Osteoblast (primary cell): ENCODE data around the gene LAMB2. TPM values are rescaled to one million over a fixed set of nuclear protein-coding genes. Genes with fewer than 3 reads are reported as not detected.

ENCODE experiments used
- DNase-seq: peaks from one replicate; pipeline ENCODE4 v3.0.0; 2011; ENCODE audit warnings: low spot score, mixed read lengths; ENCODE audit not compliant: insufficient read length; ENCODE audit errors: missing footprints
- H2AFZ ChIP-seq: 2 replicates; pipeline ENCODE4 v1.6.0; 2011; ENCODE audit warnings: mild to moderate bottlenecking, low read length
- H3K27ac ChIP-seq: 2 replicates; pipeline ENCODE4 v1.5.1; 2011; ENCODE audit warnings: mild to moderate bottlenecking, low read depth, low read length, moderate library complexity
- H3K27me3 ChIP-seq: 2 replicates; pipeline ENCODE4 v1.6.0; 2012; ENCODE audit warnings: mild to moderate bottlenecking, control low read depth, inconsistent platforms, low read length, moderate library complexity; ENCODE audit not compliant: insufficient read depth
- H3K36me3 ChIP-seq: 2 replicates; pipeline ENCODE4 v1.5.1; 2011; ENCODE audit warnings: mild to moderate bottlenecking, low read length, control low read depth, moderate library complexity; ENCODE audit not compliant: insufficient read depth
- H3K4me1 ChIP-seq: 2 replicates; pipeline ENCODE4 v1.5.1; 2011; ENCODE audit warnings: mild to moderate bottlenecking, low read length, control low read depth, moderate library complexity; ENCODE audit not compliant: insufficient read depth
- H3K4me2 ChIP-seq: 2 replicates; pipeline ENCODE4 v1.6.0; 2011; ENCODE audit warnings: mild to moderate bottlenecking, low read length; ENCODE audit not compliant: insufficient read depth
- H3K4me3 ChIP-seq: fragments of 200-600 bp; sonication (generic); 3 replicates; pipeline ENCODE4 v1.5.1; 2012; ENCODE audit warnings: mild to moderate bottlenecking, low read length, inconsistent platforms; ENCODE audit not compliant: insufficient read depth
- H3K79me2 ChIP-seq: 2 replicates; pipeline ENCODE4 v1.6.0; 2012; ENCODE audit warnings: mild to moderate bottlenecking, low read length, control low read depth, inconsistent platforms; ENCODE audit not compliant: insufficient read depth
- H3K9me3 ChIP-seq: 2 replicates; pipeline ENCODE4 v1.5.1; 2011; ENCODE audit warnings: low read depth, low read length, control low read depth
- H4K20me1 ChIP-seq: 2 replicates; pipeline ENCODE4 v1.6.0; 2012; ENCODE audit warnings: mild to moderate bottlenecking, low read length, control low read depth; ENCODE audit not compliant: insufficient read depth
- total RNA-seq: library from RNA; depleted of rRNA; stranded (reverse); fragments of >200 nt; gene quantifications from 2 replicates; pipeline ENCODE4 v1.2.3, GENCODE V29; 2012
- TF ChIP-seq, protein P1 (sequence below): IDR thresholded peaks from 2 replicates; pipeline ENCODE4 v1.5.1; 2011; ENCODE audit warnings: mild to moderate bottlenecking, low read depth, low read length, moderate library complexity; ENCODE audit errors: extremely low read depth

LAMB2 gene
- total RNA-seq, 1 donor = 450 TPM

DNA sequence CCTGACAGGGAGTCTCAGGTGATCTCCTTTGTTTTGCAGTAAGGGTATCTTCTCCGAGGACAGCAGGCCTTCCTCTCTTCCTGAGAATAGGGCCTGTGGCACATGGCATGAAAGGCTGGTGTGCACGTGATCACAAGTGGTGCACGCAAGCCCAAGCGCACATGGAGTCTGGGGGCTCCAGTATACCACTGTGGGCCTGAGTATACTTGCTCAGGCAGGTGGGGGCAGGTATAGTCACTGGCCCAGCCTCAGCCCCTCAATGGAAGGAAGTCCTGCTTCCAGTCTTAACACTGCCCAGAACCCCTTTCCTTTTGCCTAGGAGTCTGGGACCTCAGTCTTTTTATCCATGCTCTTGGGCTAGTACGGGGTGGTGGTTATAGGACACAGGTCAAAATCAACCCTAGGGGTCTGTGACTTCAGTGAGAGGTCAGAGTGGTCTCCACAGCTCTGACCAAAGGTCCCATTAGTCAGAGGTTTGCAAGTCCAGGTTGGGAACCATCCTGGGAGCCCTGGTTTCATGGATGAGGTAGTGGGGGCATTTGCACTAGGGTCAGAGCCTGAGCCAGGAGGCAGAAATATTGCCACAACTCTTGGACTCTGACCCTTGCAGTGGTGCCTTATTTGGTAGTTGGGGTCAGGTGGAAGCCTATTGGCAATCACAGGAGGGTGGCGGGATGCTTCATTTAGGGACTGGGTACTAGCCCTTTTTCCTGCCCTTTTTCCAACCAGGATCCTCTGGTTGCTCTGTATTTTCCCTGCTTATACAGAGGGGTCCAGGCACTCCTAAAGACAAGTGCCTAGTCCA lies 34.1 kb upstream of the LAMB2 start:
- Histone ChIP-seq H3K4me3 (peak overlapping the region; percentile 87), H3K9me3 (no peaks in the 10 kb centered on the region), H3K27ac (peak overlapping the region; percentile 49), H2AFZ (peak overlapping the region; percentile 100), H3K4me2 (peak overlapping the region; percentile 82), H3K36me3 (peaks cover 16% of the 10 kb centered on the region), H3K27me3 (no peaks in the 10 kb centered on the region), H3K79me2 (peaks cover 42% of the 10 kb centered on the region), H3K4me1 (peaks cover 26% of the 10 kb centered on the region), H4K20me1 (peaks cover 11% of the 10 kb centered on the region)
- peak; percentile 68 for DNase-seq
- TF ChIP-seq, protein P1, sequence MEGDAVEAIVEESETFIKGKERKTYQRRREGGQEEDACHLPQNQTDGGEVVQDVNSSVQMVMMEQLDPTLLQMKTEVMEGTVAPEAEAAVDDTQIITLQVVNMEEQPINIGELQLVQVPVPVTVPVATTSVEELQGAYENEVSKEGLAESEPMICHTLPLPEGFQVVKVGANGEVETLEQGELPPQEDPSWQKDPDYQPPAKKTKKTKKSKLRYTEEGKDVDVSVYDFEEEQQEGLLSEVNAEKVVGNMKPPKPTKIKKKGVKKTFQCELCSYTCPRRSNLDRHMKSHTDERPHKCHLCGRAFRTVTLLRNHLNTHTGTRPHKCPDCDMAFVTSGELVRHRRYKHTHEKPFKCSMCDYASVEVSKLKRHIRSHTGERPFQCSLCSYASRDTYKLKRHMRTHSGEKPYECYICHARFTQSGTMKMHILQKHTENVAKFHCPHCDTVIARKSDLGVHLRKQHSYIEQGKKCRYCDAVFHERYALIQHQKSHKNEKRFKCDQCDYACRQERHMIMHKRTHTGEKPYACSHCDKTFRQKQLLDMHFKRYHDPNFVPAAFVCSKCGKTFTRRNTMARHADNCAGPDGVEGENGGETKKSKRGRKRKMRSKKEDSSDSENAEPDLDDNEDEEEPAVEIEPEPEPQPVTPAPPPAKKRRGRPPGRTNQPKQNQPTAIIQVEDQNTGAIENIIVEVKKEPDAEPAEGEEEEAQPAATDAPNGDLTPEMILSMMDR = no peak

DNA sequence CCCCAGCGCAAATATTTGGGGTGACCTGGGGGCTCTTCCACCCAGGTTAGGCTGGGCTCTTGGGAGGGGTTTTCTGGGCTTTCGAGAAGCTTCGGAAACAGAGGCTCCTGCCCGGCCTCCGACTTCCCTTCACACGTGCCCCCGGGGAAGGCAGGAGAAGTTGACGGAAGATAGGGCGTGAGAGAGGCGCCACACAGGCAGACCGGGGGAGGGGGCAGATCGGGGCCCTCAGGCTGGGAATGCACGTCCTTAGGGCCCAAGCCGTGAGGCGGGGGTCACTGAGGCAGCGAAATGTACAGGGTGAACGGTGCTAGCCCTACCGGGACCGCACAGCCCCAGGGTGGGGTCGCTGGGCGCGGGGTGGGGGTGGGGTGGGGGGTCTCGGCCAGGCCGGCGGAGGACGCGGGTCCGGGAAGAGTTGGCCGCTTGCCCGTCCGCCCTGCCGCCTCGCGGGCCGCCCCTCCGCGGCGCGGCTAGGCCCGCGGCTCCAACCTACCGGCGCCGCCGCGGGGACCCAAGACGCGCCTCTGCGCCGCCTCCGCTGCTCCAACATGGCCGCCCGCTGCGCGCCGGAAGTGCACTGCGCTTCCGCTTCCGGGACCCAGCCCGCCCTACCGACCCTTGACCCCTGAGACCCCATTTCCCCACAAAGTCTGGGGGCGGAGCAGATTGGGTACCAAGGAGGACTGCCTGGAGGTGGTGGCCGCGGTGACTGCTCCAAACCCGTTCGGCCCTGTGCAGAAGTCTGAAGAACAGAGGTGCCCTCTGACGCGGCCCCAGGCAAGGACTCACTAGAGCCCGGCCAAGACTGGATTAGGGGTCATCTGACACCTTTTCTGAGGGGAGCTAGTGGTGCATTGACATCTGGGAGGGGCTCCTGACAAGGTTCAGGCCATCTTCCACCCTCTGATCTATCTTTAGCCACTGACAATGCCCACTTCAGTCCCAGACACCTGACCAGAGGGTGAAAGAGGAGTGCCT lies 33.2 kb upstream of the LAMB2 start, which contains the start of gene CCDC71:
CCDC71 (minus strand) TSS at position 561 of the 981 bp plus-strand sequence. CDS start 2,123 bp downstream, outside the sequence.
- H3K79me2 ChIP-seq = peaks cover 33% of the 10 kb centered on the region
- TF ChIP-seq, protein P1 = no peak
- peaks cover 13% of the 10 kb centered on the region for H4K20me1 ChIP-seq
- H3K4me3 ChIP-seq = peak within 1 kb of the TSS; percentile 87
- H3K4me1 ChIP-seq = peaks cover 21% of the 10 kb centered on the region
- peak within 1 kb of the TSS; percentile 66 for H3K27ac ChIP-seq
- peak; percentile 98 for DNase-seq
- H3K4me2 ChIP-seq = peak within 1 kb of the TSS; percentile 97
- H3K36me3 ChIP-seq = peaks cover 16% of the 10 kb centered on the region
- peak within 1 kb of the TSS; percentile 100 for H2AFZ ChIP-seq
- H3K9me3 ChIP-seq = no peaks in the 10 kb centered on the region
- no peaks in the 10 kb centered on the region for H3K27me3 ChIP-seq

DNA sequence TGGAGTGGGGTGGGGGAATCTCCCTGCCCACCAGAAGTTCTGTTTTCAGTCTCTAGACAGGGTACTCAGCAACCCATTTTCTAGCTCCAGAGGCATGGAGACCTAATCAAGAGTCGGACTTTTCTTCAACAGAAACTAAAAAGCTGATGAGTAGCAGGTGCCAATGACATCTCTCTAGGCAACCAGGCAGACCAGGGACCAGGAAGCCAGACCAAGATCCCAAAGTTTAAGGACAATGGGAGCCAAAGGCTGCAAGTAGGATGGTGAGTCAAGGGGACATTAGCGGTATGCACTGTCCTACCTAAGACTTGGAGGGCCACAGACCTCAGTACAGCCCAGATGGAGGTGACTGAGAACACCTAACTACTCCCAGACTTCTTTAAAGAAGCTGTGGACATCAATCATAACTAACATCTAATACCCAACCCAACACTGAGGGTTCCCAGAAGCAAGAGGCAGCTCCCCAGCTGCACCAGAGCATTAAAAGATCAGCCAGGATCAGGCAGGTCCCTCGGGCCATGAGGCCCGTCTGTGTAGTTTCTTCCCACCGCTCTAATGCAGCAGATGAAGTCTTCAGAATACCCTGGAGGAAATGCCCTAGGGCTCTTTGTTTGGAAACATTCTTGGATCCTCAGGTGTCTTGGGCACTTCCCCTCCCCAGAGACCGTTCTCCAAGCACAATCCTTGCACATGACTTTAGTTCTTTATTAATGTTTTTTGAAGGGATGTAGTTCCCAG lies 32.3 kb upstream of the LAMB2 start:
- peaks cover 16% of the 10 kb centered on the region for H3K36me3 ChIP-seq

More for the DNA sequence above, 32.3 kb upstream of the LAMB2 start:
- Histone ChIP-seq H3K4me2 (peak overlapping the region; percentile 97), H3K4me1 (peaks cover 14% of the 10 kb centered on the region), H3K27ac (peak overlapping the region; percentile 66), H2AFZ (peak overlapping the region; percentile 50), H3K4me3 (peak overlapping the region; percentile 87), H3K9me3 (no peaks in the 10 kb centered on the region), H4K20me1 (peaks cover 13% of the 10 kb centered on the region), H3K27me3 (no peaks in the 10 kb centered on the region), H3K79me2 (peaks cover 33% of the 10 kb centered on the region)
- TF ChIP-seq, protein P1 = no peak
- peak; percentile 94 for DNase-seq
